ENCODE data around the gene SLC38A9.
A peak's percentile ranks its signal among the peaks of the same experiment; 100 is the strongest.
"Not testable (repeated sequence)": the region's sequence is repeated elsewhere in the genome, so short reads cannot be mapped to it uniquely, and the experiment has no call there.

Gene SLC38A9

GRCh38 chr5:55702598-55703345 lies 9.4 kb downstream of the SLC38A9 start:
- DNase-seq (ENCODE audit: low spot score), result no peak

GRCh38 chr5:55701462-55702103 lies 10.5 kb downstream of the SLC38A9 start:
- no peak for DNase-seq (ENCODE audit: low spot score)

GRCh38 chr5:55700745-55701144 lies 11.4 kb downstream of the SLC38A9 start:
- no peak for DNase-seq (ENCODE audit: low spot score)

- DNase-seq (ENCODE audit: low spot score), result no peak
These were observed 13.0 kb downstream of the SLC38A9 start for GRCh38 chr5:55699041-55699688.

GRCh38 chr5:55696704-55697103 lies 15.4 kb downstream of the SLC38A9 start:
- not testable (repeated sequence) for DNase-seq (ENCODE audit: low spot score)

- no peak for DNase-seq (ENCODE audit: low spot score)
These were observed 17.8 kb downstream of the SLC38A9 start for GRCh38 chr5:55694152-55694830.

GRCh38 chr5:55692509-55692908 lies 19.6 kb downstream of the SLC38A9 start:
- DNase-seq (ENCODE audit: low spot score), result no peak

- DNase-seq (ENCODE audit: low spot score), result no peak
These were observed 20.1 kb downstream of the SLC38A9 start for GRCh38 chr5:55692106-55692417.

- DNase-seq (ENCODE audit: low spot score), result peak; percentile 23
These were observed 20.6 kb downstream of the SLC38A9 start for GRCh38 chr5:55691265-55692105.

- no peak for DNase-seq (ENCODE audit: low spot score)
These were observed 30.1 kb downstream of the SLC38A9 start for GRCh38 chr5:55682071-55682470.

GRCh38 chr5:55681301-55681700 lies 30.8 kb downstream of the SLC38A9 start:
- DNase-seq (ENCODE audit: low spot score), result no peak

- DNase-seq (ENCODE audit: low spot score), result no peak
These were observed 31.8 kb downstream of the SLC38A9 start for GRCh38 chr5:55680353-55680752.

- no peak for DNase-seq (ENCODE audit: low spot score)
These were observed 32.6 kb downstream of the SLC38A9 start for GRCh38 chr5:55679556-55679955.

GRCh38 chr5:55675119-55675518 lies 37.0 kb downstream of the SLC38A9 start:
- DNase-seq (ENCODE audit: low spot score), result no peak

- no peak for DNase-seq (ENCODE audit: low spot score)
These were observed 37.8 kb downstream of the SLC38A9 start for GRCh38 chr5:55674340-55674739.

- no peak for DNase-seq (ENCODE audit: low spot score)
These were observed 39.6 kb downstream of the SLC38A9 start for GRCh38 chr5:55672477-55672911.

- DNase-seq (ENCODE audit: low spot score), result no peak
These were observed 40.1 kb downstream of the SLC38A9 start for GRCh38 chr5:55671975-55672374.

GRCh38 chr5:55668356-55668755 lies 43.8 kb downstream of the SLC38A9 start:
- peak; percentile 28 for DNase-seq (ENCODE audit: low spot score)

GRCh38 chr5:55667938-55668337 lies 44.2 kb downstream of the SLC38A9 start:
- DNase-seq (ENCODE audit: low spot score), result no peak

- DNase-seq (ENCODE audit: low spot score), result no peak
These were observed 47.1 kb downstream of the SLC38A9 start for GRCh38 chr5:55665065-55665464.

- no peak for DNase-seq (ENCODE audit: low spot score)
These were observed 54.7 kb downstream of the SLC38A9 start for GRCh38 chr5:55657443-55657842.

- no peak for DNase-seq (ENCODE audit: low spot score)
These were observed 61.7 kb downstream of the SLC38A9 start for GRCh38 chr5:55650386-55650785.

Measured in iPS-NIHi11 (cell line).